OCI-LY7 (cell line): ENCODE results near the gene OSBPL7. TPM values are rescaled to one million over a fixed set of nuclear protein-coding genes. Genes with fewer than 3 reads are reported as not detected.

Experiments used
- BruUV-seq: library from RNA; stranded (reverse); fragments of 400-500 nt; replicated peaks from 2 replicates; lab custom pipeline; 2021; lab: Mats Ljungman, UMichigan
- CTCF ChIA-PET: fragments of 300-600 bp; sonication (Branson Sonifier 250); formaldehyde crosslinking; loops from one replicate; lab custom pipeline; 2022; ENCODE audit warnings: antibody characterized with exemption; ENCODE audit not compliant: unreplicated experiment; lab: Charles Lee
- POLR2A ChIA-PET: fragments of 300-600 bp; sonication (Branson Sonifier 250); formaldehyde crosslinking; loops from one replicate; lab custom pipeline; 2022; ENCODE audit warnings: antibody characterized with exemption; lab: Charles Lee
- DNase-seq: peaks from one replicate; pipeline ENCODE4 v3.0.0-alpha.2; 2015; ENCODE audit warnings: low spot score
- H2AFZ ChIP-seq: fragments of 200-600 bp; sonication (generic), shearing (Covaris generic); 2 replicates; pipeline ENCODE4 v1.6.1; 2014; ENCODE audit warnings: mild to moderate bottlenecking, antibody characterized with exemption, low read length, moderate library complexity
- H3K27ac ChIP-seq: fragments of 200-600 bp; sonication (generic); 2 replicates; pipeline ENCODE4 v1.5.1; 2014; ENCODE audit warnings: mixed run types, low read depth, mild to moderate bottlenecking, moderate library complexity, low read length, inconsistent platforms; ENCODE audit not compliant: poor library complexity, severe bottlenecking
- H3K36me3 ChIP-seq: fragments of 200-600 bp; sonication (generic); 2 replicates; pipeline ENCODE4 v1.6.1; 2014; ENCODE audit warnings: mild to moderate bottlenecking, antibody characterized with exemption, low read length, moderate library complexity, mixed read lengths; ENCODE audit not compliant: insufficient read depth
- H3K4me1 ChIP-seq: fragments of 200-600 bp; sonication (generic); 2 replicates; pipeline ENCODE4 v1.5.1; 2014; ENCODE audit warnings: mild to moderate bottlenecking, low read length; ENCODE audit not compliant: insufficient read depth, poor library complexity, severe bottlenecking
- H3K4me2 ChIP-seq: fragments of 200-600 bp; sonication (generic); 2 replicates; pipeline ENCODE4 v1.6.1; 2014; ENCODE audit warnings: mild to moderate bottlenecking, low read length
- H3K4me3 ChIP-seq: fragments of 200-600 bp; sonication (generic); 2 replicates; pipeline ENCODE4 v1.5.1; 2014; ENCODE audit warnings: mild to moderate bottlenecking, low read depth, low read length; ENCODE audit not compliant: poor library complexity, severe bottlenecking
- H3K79me2 ChIP-seq: fragments of 200-600 bp; sonication (generic); 2 replicates; pipeline ENCODE4 v1.6.1; 2016; ENCODE audit warnings: low read depth, mild to moderate bottlenecking, low read length, moderate library complexity, mixed read lengths; ENCODE audit not compliant: insufficient read depth
- H3K9me2 ChIP-seq: fragments of 200-600 bp; sonication (generic); 2 replicates; pipeline ENCODE4 v1.6.1; 2016; ENCODE audit warnings: mild to moderate bottlenecking, low read length, mixed read lengths; ENCODE audit not compliant: insufficient read depth
- H3K9me3 ChIP-seq: fragments of 200-600 bp; sonication (generic); 2 replicates; pipeline ENCODE4 v1.6.1; 2014; ENCODE audit warnings: mild to moderate bottlenecking, mixed run types, low read length, mixed read lengths
- H4K20me1 ChIP-seq: fragments of 200-600 bp; sonication (generic); 2 replicates; pipeline ENCODE4 v1.6.1; 2014; ENCODE audit warnings: mild to moderate bottlenecking, antibody characterized with exemption, low read length, moderate library complexity, mixed read lengths; ENCODE audit not compliant: insufficient read depth
- EZH2phosphoT487 ChIP-seq: fragments of 200-600 bp; sonication (generic); IDR thresholded peaks from 2 replicates; pipeline ENCODE4 v1.6.1; 2018; ENCODE audit warnings: low read depth, borderline replicate concordance, mild to moderate bottlenecking, mixed run types, antibody characterized with exemption, low read length, moderate library complexity, mixed read lengths
- intact Hi-C: fragments of 100-400 bp; cut with micrococcal nuclease; formaldehyde crosslinking; loops from one replicate; pipeline ENCODE4 v1.10.0; 2022; ENCODE audit not compliant: unreplicated experiment
- total RNA-seq, 2 experiments: library from RNA; depleted of rRNA in 1 of 2; stranded (reverse); fragments of >200 nt in 1 of 2; shearing (Covaris generic) in 1 of 2; gene quantifications; 2 replicates each; pipeline ENCODE4 v1.2.3, GENCODE V29; 2014 to 2022
- TF ChIP-seq, protein P1 (sequence below): fragments of 200-600 bp; sonication (generic); conservative IDR thresholded peaks from 2 replicates; pipeline ENCODE4 v1.5.1; 2014; ENCODE audit warnings: mild to moderate bottlenecking, antibody characterized with exemption, low read length, moderate library complexity, mixed read lengths

The OSBPL7 gene
- total RNA-seq, 2 experiments from 2014 or later = 24.4 to 35.7 TPM

DNA sequence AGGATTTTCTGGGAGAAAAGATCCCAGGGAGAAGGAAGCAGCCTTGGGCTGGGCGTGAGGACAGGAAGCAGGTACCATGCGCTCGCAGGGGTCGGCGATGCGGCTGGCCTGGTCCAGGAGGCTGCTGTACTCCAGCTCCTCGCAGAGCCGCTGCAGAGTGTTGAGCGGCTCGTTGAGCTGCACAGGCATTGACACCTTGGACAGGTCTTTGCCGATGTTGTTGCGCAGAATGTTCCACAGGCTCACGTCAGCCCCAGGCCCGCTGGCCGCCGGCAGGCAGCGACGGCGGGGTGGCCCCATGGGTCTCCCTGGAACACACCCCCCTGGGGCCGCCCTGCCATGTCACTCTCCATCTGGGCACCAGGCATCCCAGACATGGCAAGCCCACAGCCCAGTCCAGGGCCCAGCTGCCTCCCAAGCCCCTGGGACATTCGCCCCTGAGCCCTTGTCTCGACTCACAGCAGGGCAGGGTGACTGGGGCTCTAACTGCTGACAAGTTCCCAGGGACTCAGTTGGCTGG, 8.0 kb downstream of the OSBPL7 start:
- ChIA-PET POLR2A (no interaction called here), CTCF (no interaction called here)
- Histone ChIP-seq H3K9me2 (no peaks in the 10 kb centered on the region), H3K79me2 (no peaks in the 10 kb centered on the region), H3K36me3 (peaks cover 19% of the 10 kb centered on the region; the same call in 1 of the 2 replicates), H3K9me3 (no peaks in the 10 kb centered on the region), H2AFZ (no peak overlapping the region), H3K4me1 (no peaks in the 10 kb centered on the region), H3K27ac (no peak overlapping the region), H4K20me1 (no peaks in the 10 kb centered on the region), H3K4me2 (no peak overlapping the region), H3K4me3 (no peak overlapping the region)
- no peak for TF ChIP-seq EZH2phosphoT487
- TF ChIP-seq, protein P1, sequence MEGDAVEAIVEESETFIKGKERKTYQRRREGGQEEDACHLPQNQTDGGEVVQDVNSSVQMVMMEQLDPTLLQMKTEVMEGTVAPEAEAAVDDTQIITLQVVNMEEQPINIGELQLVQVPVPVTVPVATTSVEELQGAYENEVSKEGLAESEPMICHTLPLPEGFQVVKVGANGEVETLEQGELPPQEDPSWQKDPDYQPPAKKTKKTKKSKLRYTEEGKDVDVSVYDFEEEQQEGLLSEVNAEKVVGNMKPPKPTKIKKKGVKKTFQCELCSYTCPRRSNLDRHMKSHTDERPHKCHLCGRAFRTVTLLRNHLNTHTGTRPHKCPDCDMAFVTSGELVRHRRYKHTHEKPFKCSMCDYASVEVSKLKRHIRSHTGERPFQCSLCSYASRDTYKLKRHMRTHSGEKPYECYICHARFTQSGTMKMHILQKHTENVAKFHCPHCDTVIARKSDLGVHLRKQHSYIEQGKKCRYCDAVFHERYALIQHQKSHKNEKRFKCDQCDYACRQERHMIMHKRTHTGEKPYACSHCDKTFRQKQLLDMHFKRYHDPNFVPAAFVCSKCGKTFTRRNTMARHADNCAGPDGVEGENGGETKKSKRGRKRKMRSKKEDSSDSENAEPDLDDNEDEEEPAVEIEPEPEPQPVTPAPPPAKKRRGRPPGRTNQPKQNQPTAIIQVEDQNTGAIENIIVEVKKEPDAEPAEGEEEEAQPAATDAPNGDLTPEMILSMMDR = no peak
- no TSS peak for BruUV-seq
- DNase-seq = no peak
- intact Hi-C loops = no loop called here

DNA sequence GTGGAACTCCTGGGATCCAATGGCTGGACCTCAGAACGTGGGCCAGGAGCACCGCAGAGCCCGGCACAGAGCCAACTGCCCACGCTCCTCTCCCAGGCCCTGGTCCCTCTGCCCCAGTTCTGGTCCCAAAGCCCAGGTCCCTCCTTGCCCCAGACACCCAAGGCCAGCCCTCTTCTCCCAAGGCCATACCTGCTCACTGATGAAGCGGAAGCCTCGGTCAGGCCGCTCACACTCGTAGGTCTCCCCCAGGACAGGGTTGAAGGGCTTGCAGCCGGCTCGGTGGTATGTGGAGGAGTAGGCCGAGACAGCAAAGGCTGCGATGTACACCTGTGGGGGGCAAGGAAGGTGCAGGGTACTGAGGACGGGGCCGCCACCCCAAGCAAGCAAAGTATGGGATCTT, 8.5 kb downstream of the OSBPL7 start:
- no peak for DNase-seq
- no peaks in the 10 kb centered on the region for H3K79me2 ChIP-seq
- no peaks in the 10 kb centered on the region for H3K9me2 ChIP-seq
- H3K36me3 ChIP-seq = peaks cover 19% of the 10 kb centered on the region; the same call in 1 of the 2 replicates
- intact Hi-C loops = no loop called here
- no peaks in the 10 kb centered on the region for H3K4me1 ChIP-seq
- no peak overlapping the region for H3K4me3 ChIP-seq
- TF ChIP-seq, protein P1 = no peak
- TF ChIP-seq EZH2phosphoT487 = no peak
- no peak overlapping the region for H3K4me2 ChIP-seq
- ChIA-PET POLR2A (no interaction called here), CTCF (no interaction called here)
- no peak overlapping the region for H2AFZ ChIP-seq
- H3K27ac ChIP-seq = no peak overlapping the region
- no peaks in the 10 kb centered on the region for H3K9me3 ChIP-seq
- BruUV-seq = no TSS peak
- no peaks in the 10 kb centered on the region for H4K20me1 ChIP-seq

DNA sequence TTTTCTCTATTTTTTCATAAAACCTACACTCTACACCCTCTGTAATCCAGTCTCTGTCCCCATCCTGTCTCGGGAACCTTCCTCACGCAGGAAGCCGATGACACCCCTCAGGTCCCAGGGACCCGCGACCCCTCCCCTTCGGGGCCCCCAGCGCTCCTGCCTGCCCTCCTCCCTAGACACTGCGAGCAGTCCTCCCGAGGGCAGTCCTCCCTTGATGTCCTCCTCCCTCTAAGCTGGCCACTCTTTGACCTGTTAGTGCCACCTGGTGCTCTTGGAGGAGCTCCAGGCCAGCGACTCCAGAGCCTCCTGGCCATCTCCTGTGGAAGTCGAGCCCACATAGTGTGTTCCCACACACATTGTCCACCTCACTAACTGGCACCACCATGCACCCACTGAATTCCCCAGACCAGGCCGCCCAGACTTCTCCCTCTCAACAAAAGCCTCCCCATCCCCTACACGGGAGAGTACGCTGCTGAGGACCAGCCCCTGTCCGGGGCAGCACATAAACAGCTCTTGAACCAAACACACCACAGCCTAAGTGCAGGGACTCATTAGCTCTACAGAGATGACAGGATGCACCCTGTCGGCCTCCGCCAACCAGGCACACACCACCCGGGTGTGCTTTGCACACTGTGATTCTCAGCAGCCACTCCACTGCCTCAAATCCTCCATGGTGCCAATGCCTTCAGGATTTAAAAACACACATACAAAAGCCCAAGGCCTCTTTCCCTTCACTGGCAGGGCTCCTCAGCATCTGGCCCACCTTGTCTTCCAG, 9.3 kb downstream of the OSBPL7 start:
- ChIA-PET POLR2A (no interaction called here), CTCF (no interaction called here)
- Histone ChIP-seq H3K4me2 (no peak overlapping the region), H3K79me2 (no peaks in the 10 kb centered on the region), H3K9me3 (no peaks in the 10 kb centered on the region), H3K36me3 (peaks cover 16% of the 10 kb centered on the region; the same call in 1 of the 2 replicates), H3K4me1 (no peaks in the 10 kb centered on the region), H3K9me2 (no peaks in the 10 kb centered on the region), H2AFZ (no peak overlapping the region), H4K20me1 (no peaks in the 10 kb centered on the region), H3K4me3 (no peak overlapping the region), H3K27ac (no peak overlapping the region)
- DNase-seq = no peak
- BruUV-seq = no TSS peak
- intact Hi-C loops = no loop called here
- no peak for TF ChIP-seq EZH2phosphoT487
- TF ChIP-seq, protein P1 = no peak
